GM12878 (cell line): ENCODE measurements around the gene CRTC3. TPM values are rescaled to one million over a fixed set of nuclear protein-coding genes. Genes with fewer than 3 reads are reported as not detected.

Experiments used
- CREB1 ChIP-seq: IDR thresholded peaks from 2 replicates; pipeline ENCODE4 v1.6.1; 2012; ENCODE audit warnings: low read depth, mild to moderate bottlenecking, inconsistent platforms
- EED ChIP-seq: sonication (generic); IDR thresholded peaks from 2 replicates; pipeline ENCODE4 v1.6.1; 2016; ENCODE audit warnings: antibody characterized with exemption, low read depth
- GABPA ChIP-seq: IDR thresholded peaks from 2 replicates; pipeline ENCODE4 v1.6.1; 2014; ENCODE audit warnings: antibody characterized with exemption, low read depth, mild to moderate bottlenecking, inconsistent platforms
- HDAC6 ChIP-seq: fragments of 200-600 bp; sonication (generic); IDR thresholded peaks from one replicate; pipeline ENCODE4 v1.8.0; 2017; ENCODE audit warnings: antibody characterized with exemption; ENCODE audit not compliant: unreplicated experiment
- HDGF ChIP-seq: fragments of 450-650 bp; IDR thresholded peaks from 2 replicates; pipeline ENCODE4 v1.6.1; 2016; ENCODE audit warnings: antibody characterized with exemption
- IKZF1 ChIP-seq: fragments of 450-650 bp; conservative IDR thresholded peaks from 2 replicates; pipeline ENCODE4 v1.6.1; 2017; ENCODE audit warnings: antibody characterized with exemption, mild to moderate bottlenecking
- IKZF2 ChIP-seq, 2 experiments: fragments of 450-650 bp; IDR thresholded peaks; 2 replicates each; pipeline ENCODE4 v1.6.1; 2017; ENCODE audit warnings: mild to moderate bottlenecking in 2 of 2, moderate library complexity in 2 of 2
- IRF4 ChIP-seq: IDR thresholded peaks from 2 replicates; pipeline ENCODE4 v1.6.1; 2011; ENCODE audit warnings: low read depth, low read length
- KLF5 ChIP-seq: fragments of 450-650 bp; IDR thresholded peaks from 2 replicates; pipeline ENCODE4 v1.6.1; 2014; ENCODE audit warnings: mild to moderate bottlenecking; ENCODE audit not compliant: partially characterized antibody
- MYB ChIP-seq: fragments of 150-350 bp; IDR thresholded peaks from 2 replicates; pipeline ENCODE4 v1.6.1; 2014; ENCODE audit warnings: mild to moderate bottlenecking, low read depth, low read length, borderline replicate concordance
- NR2C1 ChIP-seq: fragments of 450-650 bp; IDR thresholded peaks from 2 replicates; pipeline ENCODE4 v1.6.1; 2017; ENCODE audit warnings: antibody characterized with exemption, mild to moderate bottlenecking, moderate library complexity
- NR2C2 ChIP-seq: IDR thresholded peaks from 2 replicates; pipeline ENCODE4 v1.6.1; 2011; ENCODE audit warnings: borderline replicate concordance, low read depth; ENCODE audit not compliant: control insufficient read depth, insufficient read length
- NR2F1 ChIP-seq: fragments of 450-650 bp; conservative IDR thresholded peaks from 2 replicates; pipeline ENCODE4 v1.6.1; 2017; ENCODE audit warnings: mild to moderate bottlenecking
- PAX5 ChIP-seq: IDR thresholded peaks from 2 replicates; pipeline ENCODE4 v1.6.1; 2011; ENCODE audit warnings: low read depth, low read length, borderline replicate concordance
- PML ChIP-seq: IDR thresholded peaks from 2 replicates; pipeline ENCODE4 v1.6.1; 2012; ENCODE audit warnings: low read length, inconsistent platforms
- POLR2AphosphoS2 ChIP-seq: IDR thresholded peaks from 2 replicates; pipeline ENCODE4 v1.6.1; 2011; ENCODE audit warnings: low read depth, mild to moderate bottlenecking, low read length, improper control_type of control experiment, moderate library complexity
- POU2F2 ChIP-seq: IDR thresholded peaks from 3 replicates; pipeline ENCODE4 v1.6.1; 2011; ENCODE audit warnings: low read depth, mild to moderate bottlenecking, low read length, borderline replicate concordance
- RAD51 ChIP-seq: fragments of 450-650 bp; IDR thresholded peaks from 2 replicates; pipeline ENCODE4 v1.6.1; 2016; ENCODE audit warnings: moderate library complexity, mild to moderate bottlenecking, inconsistent platforms
- RB1 ChIP-seq: fragments of 450-650 bp; formaldehyde crosslinking; IDR thresholded peaks from 2 replicates; pipeline ENCODE4 v1.6.1; 2017; ENCODE audit warnings: mild to moderate bottlenecking, borderline replicate concordance
- SIN3A ChIP-seq: IDR thresholded peaks from 2 replicates; pipeline ENCODE4 v1.6.1; 2012; ENCODE audit warnings: low read depth, low read length, improper control_type of control experiment
- ZNF622 ChIP-seq: fragments of 450-650 bp; IDR thresholded peaks from 2 replicates; pipeline ENCODE4 v1.6.1; 2017; ENCODE audit warnings: mild to moderate bottlenecking, inconsistent platforms
- polyA plus RNA-seq, 11 experiments: library from polyadenylated mRNA; depleted of rRNA in 4 of 11; unstranded in 6 of 11; stranded (reverse) in 5 of 11; fragments of >200 nt; fragmentation: Nextera tagmentation in 4 of 11; fragmentation: Illumina TruSeq in 1 of 11; extraction: Ambion mirVana in 4 of 11; extraction: Trizol in 1 of 11; gene quantifications; 1 replicate in 1 of 11; 2 replicates in 10 of 11; pipeline versions ENCODE4 v1.2.1 to v1.2.3, GENCODE V29; 2011 to 2016; ENCODE audit warnings: inconsistent platforms in 2 of 11, missing spikeins in 2 of 11, low read depth in 1 of 11
- total RNA-seq, 4 experiments: library from RNA; depleted of rRNA in 3 of 4; stranded (reverse); fragments of >200 nt in 3 of 4; fragmentation: Illumina TruSeq in 1 of 4; extraction: Trizol in 1 of 4; gene quantifications; 2 replicates each; pipeline versions ENCODE4 v1.2.1 to v1.2.3, GENCODE V29; 2013 to 2021
- TF ChIP-seq, protein P1 (sequence below): fragments of 450-650 bp; IDR thresholded peaks from 2 replicates; pipeline ENCODE4 v1.6.1; 2016; ENCODE audit warnings: mild to moderate bottlenecking
- TF ChIP-seq, protein P2 (sequence below): IDR thresholded peaks from 2 replicates; pipeline ENCODE4 v1.6.1; 2012; ENCODE audit warnings: low read depth, low read length, improper control_type of control experiment
- TF ChIP-seq, protein P3 (sequence below): IDR thresholded peaks from 2 replicates; pipeline ENCODE4 v1.6.1; 2011; ENCODE audit warnings: mild to moderate bottlenecking, low read depth, low read length, moderate library complexity; ENCODE audit not compliant: insufficient replicate concordance
- TF ChIP-seq, protein P4 (sequence below): fragments of 450-650 bp; IDR thresholded peaks from 2 replicates; pipeline ENCODE4 v1.6.1; 2017; ENCODE audit warnings: mild to moderate bottlenecking

CRTC3 gene
- total and polyA plus RNA-seq, 10 of the 15 experiments (the other 5 are each of a cell fraction or from before 2014, with no cell fraction given) = 3.5 to 36.9 (median 18.9) TPM

DNA sequence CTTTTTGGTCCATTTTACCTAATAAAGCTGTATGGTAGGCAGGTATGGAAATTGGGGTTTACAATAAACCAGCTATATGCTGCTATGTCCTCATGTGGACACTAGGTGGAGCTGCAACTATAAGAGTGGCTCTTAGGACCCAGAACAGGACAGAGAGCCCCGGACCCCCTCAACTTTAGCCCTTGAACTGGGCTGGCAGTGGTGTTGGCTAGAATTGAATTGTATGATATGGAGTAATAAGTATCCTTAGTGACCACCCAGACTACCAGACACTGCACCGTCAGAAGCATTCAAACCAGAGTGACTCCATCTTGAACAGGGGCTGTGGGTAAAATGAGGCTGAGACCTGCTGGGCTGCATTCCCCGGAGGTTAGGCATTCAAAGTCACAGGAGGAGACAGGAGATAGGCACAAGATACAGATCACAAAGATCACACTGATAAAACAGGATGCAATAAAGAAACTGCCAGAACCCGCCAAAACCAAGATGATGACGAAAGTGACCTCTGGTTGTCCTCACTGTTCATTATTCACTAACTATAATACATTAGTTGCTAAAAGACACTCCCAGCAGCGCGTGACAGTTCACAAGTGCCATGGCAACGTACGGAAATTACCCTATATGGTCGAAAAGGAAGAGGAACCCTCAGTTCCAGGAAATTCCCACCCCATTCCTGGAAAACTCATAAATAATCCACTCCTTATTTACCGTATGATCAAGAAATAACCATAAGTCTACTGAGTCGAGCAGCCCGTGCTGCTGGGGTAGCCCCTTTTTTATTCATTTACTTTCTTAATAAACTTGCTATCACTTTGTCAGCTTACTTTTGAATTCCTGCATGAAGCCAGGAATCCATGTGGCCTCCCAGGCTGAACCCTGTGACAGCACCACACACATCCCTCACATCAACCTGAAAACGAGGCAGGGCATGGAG is 118.7 kb downstream of the CRTC3 start (continued):
- TF ChIP-seq, protein P1, sequence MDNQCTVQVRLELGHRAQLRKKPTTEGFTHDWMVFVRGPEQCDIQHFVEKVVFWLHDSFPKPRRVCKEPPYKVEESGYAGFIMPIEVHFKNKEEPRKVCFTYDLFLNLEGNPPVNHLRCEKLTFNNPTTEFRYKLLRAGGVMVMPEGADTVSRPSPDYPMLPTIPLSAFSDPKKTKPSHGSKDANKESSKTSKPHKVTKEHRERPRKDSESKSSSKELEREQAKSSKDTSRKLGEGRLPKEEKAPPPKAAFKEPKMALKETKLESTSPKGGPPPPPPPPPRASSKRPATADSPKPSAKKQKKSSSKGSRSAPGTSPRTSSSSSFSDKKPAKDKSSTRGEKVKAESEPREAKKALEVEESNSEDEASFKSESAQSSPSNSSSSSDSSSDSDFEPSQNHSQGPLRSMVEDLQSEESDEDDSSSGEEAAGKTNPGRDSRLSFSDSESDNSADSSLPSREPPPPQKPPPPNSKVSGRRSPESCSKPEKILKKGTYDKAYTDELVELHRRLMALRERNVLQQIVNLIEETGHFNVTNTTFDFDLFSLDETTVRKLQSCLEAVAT = peak; percentile 74; the same call in 1 of the 2 replicates
- TF ChIP-seq, protein P2, sequence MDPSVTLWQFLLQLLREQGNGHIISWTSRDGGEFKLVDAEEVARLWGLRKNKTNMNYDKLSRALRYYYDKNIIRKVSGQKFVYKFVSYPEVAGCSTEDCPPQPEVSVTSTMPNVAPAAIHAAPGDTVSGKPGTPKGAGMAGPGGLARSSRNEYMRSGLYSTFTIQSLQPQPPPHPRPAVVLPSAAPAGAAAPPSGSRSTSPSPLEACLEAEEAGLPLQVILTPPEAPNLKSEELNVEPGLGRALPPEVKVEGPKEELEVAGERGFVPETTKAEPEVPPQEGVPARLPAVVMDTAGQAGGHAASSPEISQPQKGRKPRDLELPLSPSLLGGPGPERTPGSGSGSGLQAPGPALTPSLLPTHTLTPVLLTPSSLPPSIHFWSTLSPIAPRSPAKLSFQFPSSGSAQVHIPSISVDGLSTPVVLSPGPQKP = peak; percentile 99
- TF ChIP-seq, protein P3, sequence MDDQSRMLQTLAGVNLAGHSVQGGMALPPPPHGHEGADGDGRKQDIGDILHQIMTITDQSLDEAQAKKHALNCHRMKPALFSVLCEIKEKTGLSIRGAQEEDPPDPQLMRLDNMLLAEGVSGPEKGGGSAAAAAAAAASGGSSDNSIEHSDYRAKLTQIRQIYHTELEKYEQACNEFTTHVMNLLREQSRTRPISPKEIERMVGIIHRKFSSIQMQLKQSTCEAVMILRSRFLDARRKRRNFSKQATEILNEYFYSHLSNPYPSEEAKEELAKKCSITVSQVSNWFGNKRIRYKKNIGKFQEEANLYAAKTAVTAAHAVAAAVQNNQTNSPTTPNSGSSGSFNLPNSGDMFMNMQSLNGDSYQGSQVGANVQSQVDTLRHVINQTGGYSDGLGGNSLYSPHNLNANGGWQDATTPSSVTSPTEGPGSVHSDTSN = peak; percentile 21
- peak; percentile 59; the same call in 1 of the 2 replicates for TF ChIP-seq EED
- TF ChIP-seq GABPA = no peak
- no peak for TF ChIP-seq HDGF
- peak; percentile 96; the same call in 1 of the 2 replicates for TF ChIP-seq RB1
- no peak for TF ChIP-seq IRF4
- no peak for TF ChIP-seq SIN3A
- peak; percentile 41 to 65 for TF ChIP-seq IKZF2 (IDR thresholded peaks at IDR 0.05)
- TF ChIP-seq RAD51 = peak; percentile 69
- no peak for TF ChIP-seq PAX5
- peak; percentile 52; the same call in 1 of the 3 replicates for TF ChIP-seq POU2F2
- peak; percentile 78 for TF ChIP-seq CREB1
- TF ChIP-seq MYB = no peak
- TF ChIP-seq, protein P4, sequence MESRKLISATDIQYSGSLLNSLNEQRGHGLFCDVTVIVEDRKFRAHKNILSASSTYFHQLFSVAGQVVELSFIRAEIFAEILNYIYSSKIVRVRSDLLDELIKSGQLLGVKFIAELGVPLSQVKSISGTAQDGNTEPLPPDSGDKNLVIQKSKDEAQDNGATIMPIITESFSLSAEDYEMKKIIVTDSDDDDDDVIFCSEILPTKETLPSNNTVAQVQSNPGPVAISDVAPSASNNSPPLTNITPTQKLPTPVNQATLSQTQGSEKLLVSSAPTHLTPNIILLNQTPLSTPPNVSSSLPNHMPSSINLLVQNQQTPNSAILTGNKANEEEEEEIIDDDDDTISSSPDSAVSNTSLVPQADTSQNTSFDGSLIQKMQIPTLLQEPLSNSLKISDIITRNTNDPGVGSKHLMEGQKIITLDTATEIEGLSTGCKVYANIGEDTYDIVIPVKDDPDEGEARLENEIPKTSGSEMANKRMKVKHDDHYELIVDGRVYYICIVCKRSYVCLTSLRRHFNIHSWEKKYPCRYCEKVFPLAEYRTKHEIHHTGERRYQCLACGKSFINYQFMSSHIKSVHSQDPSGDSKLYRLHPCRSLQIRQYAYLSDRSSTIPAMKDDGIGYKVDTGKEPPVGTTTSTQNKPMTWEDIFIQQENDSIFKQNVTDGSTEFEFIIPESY = 0 out of 2 replicates have a peak, but pooled peaks have one; percentile 14
- peak; percentile 85 for TF ChIP-seq NR2F1
- peak; percentile 75 for TF ChIP-seq IKZF1
- no peak for TF ChIP-seq ZNF622
- no peak; the same call in 1 of the 2 replicates for TF ChIP-seq PML
- no peak for TF ChIP-seq NR2C2
- no peak for TF ChIP-seq HDAC6
- TF ChIP-seq NR2C1 = peak; percentile 59
- no peak for TF ChIP-seq POLR2AphosphoS2
- TF ChIP-seq KLF5 = peak; percentile 59
